Measurements from ENCODE around the gene CMYA5.
A peak's percentile ranks its signal among the peaks of the same experiment; 100 is the strongest.

DNA sequence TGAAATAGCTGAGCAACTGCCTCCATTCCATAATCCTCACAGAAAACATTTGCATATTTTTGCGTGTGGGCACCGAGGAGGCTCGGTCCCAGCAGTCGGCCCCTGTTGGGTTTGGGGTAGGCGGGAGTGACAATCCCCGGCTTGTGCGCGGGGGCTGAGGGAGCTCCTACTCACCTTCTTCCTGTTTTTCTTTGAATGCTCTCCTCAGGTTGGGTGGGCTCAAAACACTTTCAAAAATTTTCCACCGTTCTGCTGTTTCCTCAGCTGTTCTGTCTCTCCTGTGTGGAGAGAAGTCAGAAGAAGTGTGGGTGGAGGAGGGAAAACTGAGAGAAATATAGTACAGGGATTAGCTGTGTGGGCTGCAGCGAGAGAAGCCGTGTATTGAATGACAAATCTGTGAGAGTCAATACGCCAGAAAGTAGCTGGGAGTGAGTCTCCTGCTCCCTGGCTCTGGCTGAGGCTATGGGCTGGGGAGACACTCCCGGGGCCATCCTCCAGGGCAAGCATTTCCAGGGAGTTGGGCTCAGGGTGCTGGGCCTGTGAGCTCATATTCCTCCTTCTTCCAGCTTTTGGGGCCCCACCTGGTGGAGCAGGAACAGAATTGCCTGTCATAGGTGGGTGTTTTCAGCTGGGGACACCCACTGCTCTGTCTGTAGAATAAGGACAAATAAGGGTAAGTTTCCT lies 84.7 kb downstream of the CMYA5 start:
- TF ChIP-seq, protein P1, sequence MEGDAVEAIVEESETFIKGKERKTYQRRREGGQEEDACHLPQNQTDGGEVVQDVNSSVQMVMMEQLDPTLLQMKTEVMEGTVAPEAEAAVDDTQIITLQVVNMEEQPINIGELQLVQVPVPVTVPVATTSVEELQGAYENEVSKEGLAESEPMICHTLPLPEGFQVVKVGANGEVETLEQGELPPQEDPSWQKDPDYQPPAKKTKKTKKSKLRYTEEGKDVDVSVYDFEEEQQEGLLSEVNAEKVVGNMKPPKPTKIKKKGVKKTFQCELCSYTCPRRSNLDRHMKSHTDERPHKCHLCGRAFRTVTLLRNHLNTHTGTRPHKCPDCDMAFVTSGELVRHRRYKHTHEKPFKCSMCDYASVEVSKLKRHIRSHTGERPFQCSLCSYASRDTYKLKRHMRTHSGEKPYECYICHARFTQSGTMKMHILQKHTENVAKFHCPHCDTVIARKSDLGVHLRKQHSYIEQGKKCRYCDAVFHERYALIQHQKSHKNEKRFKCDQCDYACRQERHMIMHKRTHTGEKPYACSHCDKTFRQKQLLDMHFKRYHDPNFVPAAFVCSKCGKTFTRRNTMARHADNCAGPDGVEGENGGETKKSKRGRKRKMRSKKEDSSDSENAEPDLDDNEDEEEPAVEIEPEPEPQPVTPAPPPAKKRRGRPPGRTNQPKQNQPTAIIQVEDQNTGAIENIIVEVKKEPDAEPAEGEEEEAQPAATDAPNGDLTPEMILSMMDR (conservative IDR thresholded peaks at IDR 0.05; ENCODE audit: low read length): peak; percentile 70
- TF ChIP-seq EZH2phosphoT487 (IDR thresholded peaks at IDR 0.05; ENCODE audit: borderline replicate concordance): no peak

Data from Loucy (cell line).